Stimulated activated CD8-positive, alpha-beta memory T cell treated with anti-CD3 and anti-CD28 coated beads, Interleukin-2, amount 100 ng/mL, for 1 hour (primary cell): ENCODE results near the gene BMP15.

Experiments used
- DNase-seq, 2 donors: peaks; one replicate each; pipeline ENCODE4 v3.0.0-alpha.2; 2020; ENCODE audit warnings: low read depth in 2 of 2

Gene BMP15

GRCh38 chrX:50910685-50911176 lies at the start of gene BMP15:
Gene BMP15, plus strand, starts transcription at chrX:50910735. Its CDS starts 49 bp downstream, at chrX:50910784.
- DNase-seq: no peak

DNA sequence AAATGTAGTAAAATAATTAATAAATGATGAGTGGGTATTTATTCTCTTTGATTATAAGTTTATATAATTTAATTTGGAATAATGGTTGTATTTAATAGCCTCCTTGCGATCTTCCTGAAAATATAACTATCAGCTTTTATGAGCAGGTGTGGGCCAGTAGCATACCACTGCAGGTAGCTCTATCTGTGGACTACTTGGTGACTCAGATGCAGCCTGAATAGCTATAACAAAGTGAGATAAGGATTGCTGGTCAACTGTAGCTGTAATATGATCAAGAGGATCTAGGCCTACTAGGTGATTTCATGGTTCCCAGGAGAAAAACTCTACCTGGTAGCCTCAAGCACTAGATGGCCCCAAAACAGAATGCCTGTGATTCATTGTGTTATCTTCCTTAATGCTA lies 47.1 kb upstream of the BMP15 start:
- DNase-seq: no peak

- no peak for DNase-seq
Observed at GRCh38 chrX:50865311-50865710, 45.2 kb upstream of the BMP15 start.

DNA sequence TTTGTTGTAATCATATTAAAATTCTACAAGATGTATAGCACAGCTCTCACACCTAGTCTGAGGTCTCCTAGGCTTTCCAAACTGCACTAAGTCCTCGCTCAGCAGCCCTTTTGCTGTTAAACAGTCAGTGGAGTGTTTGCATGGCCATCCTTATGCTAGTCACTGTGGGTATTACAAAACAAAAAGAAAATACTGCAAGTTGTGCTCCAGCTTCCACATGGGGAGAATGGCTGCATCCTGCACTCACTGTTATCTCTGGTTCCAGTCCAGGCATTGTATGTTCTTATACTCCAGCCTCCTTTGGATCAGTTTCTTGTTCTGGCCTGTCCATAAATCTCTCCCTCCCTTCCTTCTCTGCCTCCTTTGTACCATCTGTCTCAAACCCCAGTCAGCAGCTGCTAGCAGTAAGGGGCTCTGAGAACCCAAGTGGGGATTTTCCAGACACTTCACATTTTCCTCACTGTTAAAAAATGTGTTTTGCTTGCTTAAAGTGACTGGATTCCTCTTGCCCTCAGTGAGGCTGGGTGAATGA lies 38.5 kb upstream of the BMP15 start:
- no peak for DNase-seq

GRCh38 chrX:50874876-50875275 lies 35.7 kb upstream of the BMP15 start:
- DNase-seq: no peak

DNA sequence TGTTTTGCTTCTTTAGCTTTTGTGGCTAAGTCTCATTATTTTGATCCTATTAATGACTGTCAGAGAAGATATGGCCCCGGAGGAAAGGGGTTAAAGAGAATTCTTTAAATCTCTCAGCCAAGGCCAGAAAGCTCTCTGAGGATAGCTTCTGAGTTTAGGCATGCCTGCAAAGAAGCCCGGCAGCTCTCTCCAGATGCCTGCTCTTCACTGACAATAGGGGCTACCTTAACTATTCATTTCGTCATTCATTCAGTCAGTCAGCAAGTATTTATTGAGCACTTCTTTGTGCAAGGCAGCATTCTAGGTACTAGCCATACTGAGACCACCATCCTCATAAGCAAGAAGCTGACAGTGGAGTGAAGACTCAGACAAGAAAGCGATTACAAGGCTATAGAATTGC lies 34.0 kb upstream of the BMP15 start:
- DNase-seq: no peak

DNA sequence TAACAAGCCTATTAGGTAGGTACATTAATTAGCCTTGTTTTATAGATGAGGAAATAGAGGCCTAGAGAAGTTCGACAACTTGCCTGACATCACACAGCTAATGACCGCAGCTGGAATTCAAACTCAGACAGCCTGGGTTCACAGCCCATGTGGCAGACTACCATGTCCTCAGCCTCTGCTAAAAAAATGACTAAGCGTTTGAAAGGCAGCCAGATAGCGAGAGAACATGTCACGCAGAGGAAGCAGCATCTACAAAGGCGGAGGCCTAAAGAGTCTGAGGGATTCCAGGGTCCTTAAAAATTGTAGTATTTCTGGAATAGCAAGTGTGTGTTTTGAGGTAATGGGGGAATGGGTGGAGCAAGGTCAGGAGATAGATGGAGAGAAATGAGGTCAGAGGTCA lies 33.2 kb upstream of the BMP15 start:
- no peak for DNase-seq

DNA sequence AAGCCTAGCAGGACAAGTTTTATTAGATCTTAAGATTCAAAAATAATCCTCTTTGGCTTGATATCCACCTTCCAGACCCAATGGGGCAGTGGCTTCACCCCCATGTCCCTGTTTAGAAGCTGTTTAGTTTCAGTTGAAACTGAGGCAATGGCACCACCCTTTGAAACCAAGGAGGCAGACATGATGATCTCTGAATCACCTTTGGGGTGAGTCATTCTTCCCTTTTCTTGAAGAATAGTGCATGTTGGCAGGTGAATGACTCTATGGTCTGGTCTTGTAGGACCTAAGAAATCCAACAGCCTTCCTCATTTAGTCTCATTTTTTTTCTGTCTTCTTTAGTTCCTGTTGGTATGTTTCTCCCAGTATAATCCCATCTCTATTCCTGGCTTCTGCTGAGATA lies 29.5 kb upstream of the BMP15 start:
- no peak for DNase-seq

GRCh38 chrX:50888884-50889283 lies 21.7 kb upstream of the BMP15 start:
- DNase-seq: no peak

DNA sequence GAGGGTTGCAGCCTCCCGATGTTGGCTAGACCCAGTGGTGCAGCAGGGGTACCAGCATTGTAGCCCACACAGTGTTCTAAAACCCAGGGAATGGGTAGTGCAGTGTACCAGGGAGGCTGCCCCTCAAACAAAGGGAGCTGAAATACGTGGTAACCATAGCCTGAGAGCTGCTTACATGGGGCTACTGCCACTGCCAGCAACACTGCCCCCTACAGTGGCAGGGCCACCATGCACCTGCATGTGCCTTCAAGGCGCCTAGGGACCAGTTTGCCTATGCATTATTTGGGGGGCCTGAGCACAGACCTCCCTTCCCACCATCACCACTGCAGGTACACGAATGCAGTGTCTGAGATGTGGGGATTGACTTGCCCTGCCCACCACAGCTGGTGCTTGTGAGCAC lies 21.0 kb upstream of the BMP15 start:
- DNase-seq: no peak

DNA sequence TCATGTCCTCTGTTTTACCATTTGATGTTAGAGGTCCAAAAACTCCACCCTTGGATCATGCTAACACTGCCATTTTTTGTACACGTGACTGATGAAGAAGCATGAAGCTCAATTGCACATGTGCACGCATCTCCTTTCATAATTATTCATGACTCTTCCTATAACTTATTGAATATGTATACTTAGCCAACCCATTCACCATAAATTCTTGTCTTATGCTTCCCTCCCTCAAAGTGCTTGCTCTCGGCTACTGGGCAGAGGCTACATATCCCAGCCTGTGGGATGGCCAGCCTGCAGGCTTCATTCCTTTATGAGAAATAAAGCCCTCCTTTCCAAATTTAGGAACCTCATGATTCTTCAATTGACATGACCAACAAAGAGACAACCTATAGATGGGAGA lies 17.5 kb upstream of the BMP15 start:
- DNase-seq: no peak

- DNase-seq: no peak
Observed at GRCh38 chrX:50893466-50893865, 17.1 kb upstream of the BMP15 start.

GRCh38 chrX:50905334-50905733 lies 5.2 kb upstream of the BMP15 start:
- DNase-seq: no peak

DNA sequence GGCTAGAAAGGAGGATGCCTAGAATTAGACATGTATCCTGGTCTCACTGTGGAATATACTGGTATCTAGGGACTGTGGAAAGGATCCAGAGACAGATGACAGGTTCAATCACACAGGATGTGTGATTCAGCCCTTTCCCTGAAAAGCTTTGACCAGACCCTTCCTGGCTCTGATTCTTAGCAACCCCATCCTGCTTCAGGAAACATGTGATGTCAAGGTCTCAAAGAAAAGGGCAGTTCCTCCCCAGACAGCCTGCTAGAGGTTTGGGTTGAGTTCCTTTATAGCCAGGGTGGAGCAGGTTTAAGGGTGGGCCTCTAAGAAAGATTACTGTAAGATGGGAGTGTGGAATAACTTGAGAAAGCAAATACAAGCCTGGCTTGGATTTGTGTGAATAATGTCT lies 3.0 kb downstream of the BMP15 start:
- DNase-seq: no peak

DNA sequence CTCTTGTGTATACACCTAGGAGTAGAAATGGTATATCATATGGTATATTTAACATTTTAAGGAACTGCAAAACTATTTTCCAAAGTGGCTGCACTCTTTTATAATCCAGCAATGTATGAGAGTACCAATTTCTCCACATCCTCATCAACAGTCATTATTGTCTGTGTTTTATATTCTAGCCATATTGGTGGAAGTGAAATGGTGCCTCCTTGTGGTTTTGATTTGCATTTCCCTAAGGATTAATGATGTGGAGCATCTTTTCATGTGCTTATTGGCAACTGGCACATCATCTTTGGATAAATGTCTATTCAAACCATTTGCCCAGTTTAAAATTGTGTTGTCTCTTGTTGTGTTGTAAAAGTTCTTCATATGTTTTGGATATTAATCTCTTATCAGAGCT lies 9.6 kb downstream of the BMP15 start:
- no peak for DNase-seq

DNA sequence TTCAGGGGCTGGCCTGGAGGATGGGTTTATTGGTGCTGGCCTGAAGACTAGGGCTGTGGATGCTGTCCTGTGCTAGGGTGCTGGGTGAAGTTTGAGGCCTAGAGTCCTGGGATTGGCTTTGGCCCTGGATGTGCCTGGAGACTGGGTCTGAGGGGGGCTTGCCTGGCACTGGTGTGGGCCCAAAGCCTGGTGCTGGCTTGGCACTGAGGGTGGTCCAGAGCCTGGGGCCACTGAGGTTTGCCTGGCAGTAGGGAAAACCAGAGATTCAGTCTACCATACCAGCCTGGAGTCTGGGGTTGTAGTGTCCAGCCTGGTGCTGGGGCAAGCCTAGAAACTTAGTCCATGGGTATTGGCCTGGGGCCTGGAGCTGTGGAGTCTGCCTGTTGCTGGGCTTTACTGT lies 16.6 kb downstream of the BMP15 start:
- DNase-seq: no peak

- no peak for DNase-seq
Observed at GRCh38 chrX:50941638-50942037, 31.1 kb downstream of the BMP15 start.

DNA sequence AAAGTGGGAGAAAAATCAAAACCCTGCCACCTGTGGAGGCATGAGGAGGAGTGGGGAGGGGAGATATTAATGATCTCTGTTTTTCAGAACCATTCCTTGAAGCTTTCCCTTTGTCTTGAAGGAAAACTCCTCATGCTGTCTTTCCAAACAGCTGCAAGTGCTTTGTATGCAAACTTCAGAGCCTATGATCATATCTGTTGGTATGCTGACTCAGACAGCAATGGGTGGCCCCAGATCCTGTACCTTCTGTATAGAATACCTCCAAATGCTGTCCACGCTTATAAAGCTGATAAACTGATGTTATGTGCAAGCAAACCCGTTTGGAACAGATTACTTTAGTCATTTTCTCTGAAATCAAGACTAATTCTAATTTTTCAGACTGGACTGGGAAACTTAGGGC lies 31.9 kb downstream of the BMP15 start:
- no peak for DNase-seq

- no peak for DNase-seq
Observed at GRCh38 chrX:50952406-50952805, 41.9 kb downstream of the BMP15 start.

- no peak for DNase-seq
Observed at GRCh38 chrX:50953832-50954231, 43.3 kb downstream of the BMP15 start.

GRCh38 chrX:50962156-50962555 lies 51.6 kb downstream of the BMP15 start:
- no peak for DNase-seq

DNA sequence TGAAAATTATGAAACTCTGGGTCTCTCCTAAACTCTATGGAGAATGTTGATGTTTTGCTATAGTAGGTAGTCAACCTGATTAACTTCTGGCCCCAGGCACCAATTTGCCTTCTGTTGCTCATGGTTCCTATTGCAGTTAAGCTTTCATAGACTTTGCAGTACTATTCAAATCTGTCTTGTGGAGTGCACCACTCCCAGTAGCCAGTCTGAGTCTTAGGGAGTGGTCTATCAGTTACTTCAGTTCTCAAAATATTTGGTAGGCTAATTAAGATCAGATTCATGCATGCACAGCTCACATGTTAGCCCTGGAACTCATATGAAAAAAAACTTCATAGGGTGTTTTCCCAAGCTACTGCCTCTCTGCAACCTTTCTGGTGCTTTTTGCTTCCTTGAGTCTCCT lies 53.3 kb downstream of the BMP15 start:
- no peak for DNase-seq
